Erythroblast (primary cell): ENCODE data around the gene SLCO2A1.

ENCODE experiments used
- GATA1 ChIP-seq: IDR thresholded peaks from 2 replicates; pipeline ENCODE4 v1.6.1; 2011; ENCODE audit warnings: low read depth, mild to moderate bottlenecking, control low read depth, low read length, moderate library complexity
- POLR2A ChIP-seq: IDR thresholded peaks from 2 replicates; pipeline ENCODE4 v1.6.1; 2011; ENCODE audit warnings: mild to moderate bottlenecking, low read length

DNA sequence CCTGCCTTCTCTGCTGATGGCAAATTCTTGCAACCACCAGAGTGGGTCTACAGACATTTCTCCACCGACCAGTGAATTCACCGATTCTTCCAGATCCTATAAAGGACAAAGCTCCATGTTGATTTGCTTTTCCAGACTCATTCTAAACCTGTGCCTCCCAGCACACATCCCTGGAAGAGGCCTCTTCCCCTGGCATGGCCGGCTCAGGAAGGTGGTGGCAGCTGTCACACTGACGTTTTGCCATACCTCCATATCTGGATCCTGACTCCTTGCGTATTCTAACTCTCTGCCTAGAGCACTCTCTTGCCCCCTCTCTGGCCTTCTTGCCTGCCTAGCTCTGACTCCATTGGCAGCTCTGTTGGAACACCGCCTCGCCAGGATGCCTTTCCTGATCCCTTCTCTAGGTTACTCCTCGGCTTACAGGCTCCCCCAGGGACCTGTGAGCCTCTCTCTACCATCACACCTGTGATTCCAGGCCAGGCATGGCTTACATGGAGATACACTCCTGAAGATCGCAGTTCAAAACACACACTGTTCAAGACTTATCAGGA lies 31.0 kb downstream of the SLCO2A1 start:
- TF ChIP-seq POLR2A (no peak), GATA1 (no peak)
